Activated naive CD8-positive, alpha-beta T cell treated with anti-CD3 and anti-CD28 coated beads, Interleukin-2, amount 10 ng/mL, durations not matched to agents 7 days and 5 days (primary cell): ENCODE data around the gene FALEC. TPM values are rescaled to one million over a fixed set of nuclear protein-coding genes. Genes with fewer than 3 reads are reported as not detected.

Source experiments
- ATAC-seq: fragments of 150-1000 bp; cut with Tn5 transposase; one replicate; pipeline ENCODE4 v1.10.0; 2021; ENCODE audit warnings: low read depth, moderate library complexity
- POLR2A ChIA-PET: fragments of 350-600 bp; sonication (Branson Sonifier 250); formaldehyde crosslinking; loops from one replicate; lab custom pipeline; 2021; ENCODE audit warnings: antibody characterized with exemption; lab: Charles Lee
- DNase-seq: peaks from one replicate; pipeline ENCODE4 v3.0.0; 2021
- H3K27ac Mint-ChIP-seq: one replicate; pipeline ENCODE4 v1.8.0; 2022; ENCODE audit warnings: mild to moderate bottlenecking, mixed read lengths
- H3K27me3 Mint-ChIP-seq: one replicate; pipeline ENCODE4 v1.8.0; 2022; ENCODE audit warnings: mild to moderate bottlenecking, moderate library complexity, mixed read lengths
- H3K36me3 Mint-ChIP-seq: one replicate; pipeline ENCODE4 v1.8.0; 2021; ENCODE audit warnings: mild to moderate bottlenecking, mixed read lengths
- H3K4me1 Mint-ChIP-seq: one replicate; pipeline ENCODE4 v1.8.0; 2021; ENCODE audit warnings: mixed read lengths
- H3K4me3 Mint-ChIP-seq: one replicate; pipeline ENCODE4 v1.8.0; 2022; ENCODE audit warnings: mild to moderate bottlenecking, moderate library complexity, mixed read lengths
- H3K9me3 Mint-ChIP-seq: one replicate; pipeline ENCODE4 v1.8.0; 2021; ENCODE audit warnings: mixed read lengths
- total RNA-seq, 2 experiments: library from RNA; stranded (reverse); gene quantifications; one replicate each; pipeline ENCODE4 v1.2.3, GENCODE V29; 2021

FALEC gene
- total RNA-seq, 2 experiments from 2014 or later, result 0.58 to 0.60 TPM

DNA sequence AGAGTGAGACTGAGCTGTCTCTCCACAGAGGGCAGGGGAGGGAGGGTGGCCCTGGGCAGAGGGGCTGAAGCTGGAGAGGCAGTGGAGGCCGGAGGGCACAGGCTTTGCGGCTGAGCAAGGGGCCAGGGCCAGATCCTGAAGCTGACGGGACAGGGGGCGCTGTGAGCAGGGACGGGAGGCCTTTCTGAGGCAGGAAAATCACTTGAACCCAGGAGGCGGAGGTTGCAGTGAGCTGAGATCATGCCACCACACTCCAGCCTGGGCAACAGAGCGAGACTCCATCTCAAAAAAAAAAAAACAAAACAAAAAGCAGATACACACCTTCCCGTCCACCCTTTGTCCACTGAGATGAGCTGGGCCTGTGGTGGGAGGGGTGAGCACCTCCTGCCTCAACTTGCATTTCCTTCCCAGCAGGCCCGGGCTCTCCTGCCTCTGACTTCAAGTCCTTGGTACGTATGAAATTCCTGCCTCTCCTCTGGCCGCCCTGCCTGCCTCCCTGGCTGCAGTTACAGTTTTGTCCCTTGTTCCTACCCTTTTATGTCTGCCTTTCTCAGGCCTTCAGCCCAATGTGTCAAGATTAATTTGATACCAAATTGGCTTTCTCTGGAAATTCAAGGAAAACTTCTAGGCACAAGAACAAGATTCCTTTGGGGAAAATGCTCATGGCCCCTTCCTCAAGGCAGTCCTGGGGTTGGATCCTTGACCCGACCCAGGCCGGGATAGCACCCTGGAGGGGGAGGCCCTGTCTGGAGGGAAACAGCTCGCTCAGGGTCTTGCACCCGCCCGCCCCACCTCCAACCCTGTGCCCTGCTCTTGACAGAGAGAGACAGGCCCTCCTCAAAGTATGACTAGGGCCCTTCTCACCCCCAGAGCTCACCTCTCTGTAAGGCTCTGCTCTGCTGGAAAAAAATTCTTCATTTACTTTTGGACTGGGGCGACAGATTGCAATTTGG is 22.5 kb downstream of the FALEC start:
- POLR2A ChIA-PET, result no interaction called here
- H3K4me3 Mint-ChIP-seq, result no peak overlapping the region
- H3K27me3 Mint-ChIP-seq, result peaks cover 4% of the 10 kb centered on the region
- H3K9me3 Mint-ChIP-seq, result no peaks in the 10 kb centered on the region
- H3K36me3 Mint-ChIP-seq, result no peaks in the 10 kb centered on the region
- no peak overlapping the region for H3K27ac Mint-ChIP-seq
- DNase-seq (no peak), ATAC-seq (no peak)
- H3K4me1 Mint-ChIP-seq, result no peaks in the 10 kb centered on the region

DNA sequence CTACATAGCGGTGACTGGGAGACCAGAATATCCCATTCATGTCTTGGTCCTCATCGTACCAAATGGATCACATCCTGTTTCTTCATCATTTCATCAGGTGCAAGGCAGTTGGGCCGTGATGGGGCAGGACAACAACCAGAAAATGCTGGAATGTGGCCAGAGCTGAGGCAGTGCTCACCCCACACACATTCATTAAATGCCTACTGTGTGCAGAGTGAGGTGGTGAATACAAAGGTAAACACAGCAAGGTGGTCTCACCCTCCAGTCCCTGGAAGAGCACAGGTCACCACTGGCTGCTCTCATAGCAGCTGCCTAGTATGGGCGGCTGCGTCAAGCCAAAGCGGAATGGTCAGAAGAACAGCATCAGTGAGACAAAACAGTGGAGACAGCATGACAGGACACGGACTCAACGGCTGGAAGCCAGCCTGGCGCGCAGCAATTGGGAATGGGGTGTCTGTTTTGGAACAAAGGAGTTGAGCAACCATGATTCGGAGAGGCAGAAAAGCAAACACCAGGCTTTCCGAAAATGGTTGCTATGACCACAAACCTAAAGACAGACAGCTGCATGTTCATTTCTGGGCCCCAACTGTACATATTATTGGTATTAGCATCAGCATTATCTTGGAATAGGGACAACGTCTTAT is 28.1 kb downstream of the FALEC start:
- POLR2A ChIA-PET, result interaction anchor here (1.4 kb wide), 1 partner anchor 8 kb away, joined by 3 read pairs; no protein-coding TSS in a partner anchor
- Mint-ChIP-seq H3K27ac (no peak overlapping the region), H3K4me1 (peaks cover 4% of the 10 kb centered on the region), H3K27me3 (peaks cover 31% of the 10 kb centered on the region), H3K36me3 (no peaks in the 10 kb centered on the region), H3K4me3 (no peak overlapping the region), H3K9me3 (no peaks in the 10 kb centered on the region)
- ATAC-seq, result no peak
- DNase-seq, result no peak

DNA sequence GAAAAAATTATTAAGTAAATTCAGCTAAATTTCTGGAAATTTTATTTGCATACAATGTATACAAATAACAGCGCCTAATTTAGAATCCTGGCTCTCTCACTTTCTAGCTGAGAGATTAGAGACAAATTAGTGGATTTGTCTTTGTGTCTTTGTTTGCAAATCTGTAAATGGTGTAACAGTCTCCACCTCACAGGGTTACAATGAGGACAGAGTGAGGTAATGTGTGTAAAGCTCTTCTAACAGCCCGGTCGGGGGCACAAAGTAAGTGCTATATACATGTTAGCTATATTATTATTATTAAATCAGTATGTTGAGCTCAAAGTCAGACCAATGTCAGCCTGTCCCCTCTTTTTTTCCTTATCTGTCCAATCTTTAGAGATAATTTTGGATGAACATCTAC is 28.7 kb downstream of the FALEC start:
- Mint-ChIP-seq H3K4me1 (peaks cover 4% of the 10 kb centered on the region), H3K36me3 (no peaks in the 10 kb centered on the region), H3K27me3 (peaks cover 31% of the 10 kb centered on the region), H3K27ac (no peak overlapping the region), H3K4me3 (no peak overlapping the region), H3K9me3 (no peaks in the 10 kb centered on the region)
- ATAC-seq, result no peak
- POLR2A ChIA-PET, result no interaction called here
- DNase-seq, result no peak

DNA sequence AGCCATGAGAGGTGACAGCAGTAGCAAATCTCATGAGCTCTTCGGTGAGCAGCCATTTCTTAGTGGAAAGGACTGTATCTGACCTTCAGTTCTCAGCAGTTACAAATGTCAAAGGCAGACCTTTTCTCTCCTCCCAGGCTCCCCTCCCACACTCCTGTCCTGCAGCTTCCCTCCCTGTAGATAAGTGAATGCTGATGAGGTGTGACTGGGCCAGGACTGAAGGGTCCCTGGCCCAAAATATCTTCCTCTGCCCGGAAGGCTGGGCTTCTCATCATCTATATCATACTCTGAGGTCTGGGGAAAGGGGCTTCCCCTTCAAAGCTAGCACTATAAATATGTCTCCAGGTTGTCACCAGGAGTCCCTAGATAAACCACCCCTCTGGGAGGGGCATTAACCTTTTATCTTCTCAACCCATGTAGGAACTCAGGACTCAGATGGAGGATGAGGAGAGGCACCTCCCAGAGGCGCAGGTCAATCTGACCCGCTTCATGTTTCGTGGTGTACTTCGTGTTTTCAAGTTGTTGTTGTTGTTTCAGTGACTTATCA is 30.0 kb downstream of the FALEC start:
- peaks cover 37% of the 10 kb centered on the region for H3K27me3 Mint-ChIP-seq
- peaks cover 7% of the 10 kb centered on the region for H3K4me1 Mint-ChIP-seq
- no peak overlapping the region for H3K4me3 Mint-ChIP-seq
- POLR2A ChIA-PET, result interaction anchor here (0.6 kb wide), 1 partner anchor 44 kb away, joined by 6 read pairs; no protein-coding TSS in a partner anchor
- no peaks in the 10 kb centered on the region for H3K36me3 Mint-ChIP-seq
- no peak for DNase-seq
- no peaks in the 10 kb centered on the region for H3K9me3 Mint-ChIP-seq
- no peak for ATAC-seq
- no peak overlapping the region for H3K27ac Mint-ChIP-seq

DNA sequence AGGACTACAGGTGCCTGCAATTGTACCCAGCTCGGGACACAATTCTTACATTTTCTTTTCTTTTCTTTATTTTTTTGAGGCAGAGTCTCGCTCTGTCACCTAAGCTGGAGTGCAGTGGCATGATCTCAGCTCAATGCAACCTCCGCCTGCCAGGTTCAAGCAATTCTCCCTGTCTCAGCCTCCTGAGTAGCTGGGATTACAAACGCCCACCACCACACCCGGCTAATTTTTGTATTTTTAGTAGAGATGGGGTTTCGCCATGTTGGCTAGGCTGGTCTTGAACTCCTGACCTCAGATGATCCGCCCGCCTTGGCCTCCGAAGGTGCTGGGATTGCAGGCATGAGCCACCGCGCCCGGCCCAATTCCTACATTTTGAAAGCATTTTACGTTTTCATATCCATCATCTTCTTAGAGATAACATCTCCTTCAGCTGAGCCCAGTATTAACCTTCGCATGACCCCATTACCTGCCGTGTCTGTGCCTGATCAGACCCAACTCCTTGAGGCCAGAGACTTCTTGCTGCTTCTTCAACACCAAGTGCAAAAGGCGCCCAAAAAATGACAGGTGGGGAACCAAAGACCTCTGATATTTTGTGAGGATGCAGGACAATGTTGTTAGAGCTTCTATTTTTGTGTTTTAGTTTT is 30.9 kb downstream of the FALEC start:
- H3K27me3 Mint-ChIP-seq, result peaks cover 41% of the 10 kb centered on the region
- H3K4me3 Mint-ChIP-seq, result no peak overlapping the region
- ATAC-seq, result no peak
- H3K4me1 Mint-ChIP-seq, result peaks cover 10% of the 10 kb centered on the region
- H3K9me3 Mint-ChIP-seq, result no peaks in the 10 kb centered on the region
- POLR2A ChIA-PET, result interaction anchor here (0.6 to 0.8 kb wide), 2 partner anchors 15 to 45 kb away, joined by 4 to 6 read pairs; no protein-coding TSS in a partner anchor
- H3K36me3 Mint-ChIP-seq, result no peaks in the 10 kb centered on the region
- no peak for DNase-seq
- H3K27ac Mint-ChIP-seq, result peak overlapping the region; percentile 48

DNA sequence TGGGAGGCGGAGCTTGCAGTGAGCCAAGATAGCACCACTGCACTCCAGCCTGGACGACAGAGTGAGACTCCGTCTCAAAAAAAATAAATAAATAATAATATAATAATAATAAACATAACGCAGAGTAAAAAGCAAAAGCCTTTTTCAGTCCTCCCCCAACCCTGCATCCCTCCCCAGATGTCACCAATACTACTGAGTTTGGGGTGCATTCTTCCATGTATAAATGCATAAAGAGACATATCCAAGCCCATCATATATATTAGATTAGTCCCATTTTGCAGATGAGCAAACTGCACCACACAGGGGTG is 32.7 kb downstream of the FALEC start:
- H3K36me3 Mint-ChIP-seq, result no peaks in the 10 kb centered on the region
- no peaks in the 10 kb centered on the region for H3K9me3 Mint-ChIP-seq
- H3K27me3 Mint-ChIP-seq, result peaks cover 46% of the 10 kb centered on the region
- ATAC-seq (no peak), DNase-seq (no peak)
- POLR2A ChIA-PET, result interaction anchor here (0.6 to 1.0 kb wide), 4 partner anchors 9 to 551 kb away, joined by 3 to 5 read pairs (median 3); no protein-coding TSS in a partner anchor
- H3K4me1 Mint-ChIP-seq, result peaks cover 18% of the 10 kb centered on the region
- peak overlapping the region; percentile 78 for H3K4me3 Mint-ChIP-seq
- no peak overlapping the region for H3K27ac Mint-ChIP-seq

DNA sequence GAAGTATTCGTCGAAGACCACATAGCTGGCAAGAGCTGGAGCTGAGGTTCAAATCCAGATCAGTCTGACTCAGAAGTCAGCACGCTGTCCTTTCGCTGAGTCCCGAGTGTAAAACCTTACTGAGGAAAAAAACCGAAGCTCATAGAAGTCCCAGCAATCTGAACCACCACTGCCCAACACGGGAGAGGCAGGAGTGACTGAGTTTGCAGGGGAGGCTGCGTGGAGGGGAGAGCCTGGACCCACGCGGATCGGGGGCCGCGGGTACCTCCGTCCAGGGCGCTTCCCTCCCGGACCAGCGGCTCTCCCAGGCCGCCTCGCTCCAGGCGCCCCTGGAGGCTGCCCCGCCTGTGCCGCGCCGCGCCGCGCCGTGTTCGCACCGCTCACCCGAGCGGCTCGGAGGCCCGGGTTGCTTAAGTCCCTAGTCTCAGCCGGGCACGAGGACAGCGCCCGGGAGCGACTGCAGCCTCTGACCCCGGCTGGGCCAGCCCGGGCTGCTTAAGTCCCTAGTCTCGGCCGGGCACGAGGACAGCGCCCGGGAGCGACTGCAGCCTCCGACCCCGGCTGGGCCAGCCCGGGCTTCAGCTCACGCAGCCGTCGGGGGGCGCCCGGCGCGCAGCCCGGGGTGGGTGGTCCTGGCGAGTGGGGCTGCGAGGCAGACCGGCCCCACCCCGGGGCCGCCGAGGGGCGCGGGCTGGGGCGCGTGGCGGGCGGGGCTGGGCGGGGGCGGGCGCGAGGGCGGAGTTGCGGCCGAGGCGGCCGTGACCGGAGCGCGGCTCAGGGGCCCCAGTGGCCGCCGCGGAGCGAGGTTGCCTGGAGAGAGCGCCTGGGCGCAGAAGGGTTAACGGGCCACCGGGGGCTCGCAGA is 33.3 kb downstream of the FALEC start, which contains the start of gene ADAMTSL4:
Gene ADAMTSL4, plus strand, starts transcription at position 777 of the 864 bp plus-strand sequence. CDS start 2,881 bp downstream, outside the sequence.
- peaks cover 46% of the 10 kb centered on the region for H3K27me3 Mint-ChIP-seq
- peak within 1 kb of the TSS; percentile 78 for H3K4me3 Mint-ChIP-seq
- no peaks in the 10 kb centered on the region for H3K9me3 Mint-ChIP-seq
- POLR2A ChIA-PET, result interaction anchor here (0.6 to 1.0 kb wide), 5 partner anchors 12 to 552 kb away, joined by 3 to 5 read pairs (median 3); partner anchors contain the start of gene MCL1
- ATAC-seq, result peak; percentile 88
- DNase-seq, result peak; percentile 72
- H3K36me3 Mint-ChIP-seq, result no peaks in the 10 kb centered on the region
- H3K27ac Mint-ChIP-seq, result no peak within 1 kb of the TSS
- peaks cover 18% of the 10 kb centered on the region for H3K4me1 Mint-ChIP-seq

DNA sequence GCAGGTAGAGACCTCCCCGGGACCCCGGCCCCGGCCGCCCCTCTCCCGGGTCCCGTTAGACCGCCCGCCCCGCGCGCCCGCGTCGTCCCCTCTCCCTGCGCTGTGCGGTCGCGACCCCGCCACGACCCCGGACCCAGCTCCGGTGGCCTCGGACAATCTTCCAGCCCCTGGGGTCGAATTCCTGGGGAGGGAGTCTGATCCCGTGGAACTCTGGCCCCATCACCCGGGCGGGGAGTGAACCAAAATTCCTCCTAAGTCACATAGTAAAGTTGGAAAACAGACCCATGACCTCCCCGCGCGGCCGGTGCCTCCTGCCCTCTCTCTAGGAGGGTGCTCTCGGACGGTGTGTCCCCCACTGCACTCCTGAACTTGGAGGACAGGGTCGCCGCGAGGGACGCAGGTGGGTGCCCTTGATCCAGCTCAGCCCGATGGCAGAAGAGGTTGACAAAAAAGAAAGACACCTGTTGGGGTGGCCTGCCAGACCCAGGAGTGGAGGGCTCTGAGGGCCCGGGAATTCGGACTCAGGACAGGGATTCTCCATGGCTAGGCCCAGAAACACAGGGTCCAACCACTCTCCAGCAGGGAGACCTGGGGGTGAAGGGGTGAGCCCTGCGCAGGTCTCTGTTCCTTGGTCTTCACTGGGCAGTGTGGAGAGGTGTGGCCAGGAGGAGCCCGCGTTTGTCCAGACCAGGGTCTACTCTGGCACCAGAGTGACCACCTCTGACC is 34.1 kb downstream of the FALEC start:
- no peak for ATAC-seq
- peak overlapping the region; percentile 73 for H3K4me3 Mint-ChIP-seq
- POLR2A ChIA-PET, result interaction anchor here (0.7 kb wide), 1 partner anchor 32 kb away, joined by 4 read pairs; no protein-coding TSS in a partner anchor

DNA sequence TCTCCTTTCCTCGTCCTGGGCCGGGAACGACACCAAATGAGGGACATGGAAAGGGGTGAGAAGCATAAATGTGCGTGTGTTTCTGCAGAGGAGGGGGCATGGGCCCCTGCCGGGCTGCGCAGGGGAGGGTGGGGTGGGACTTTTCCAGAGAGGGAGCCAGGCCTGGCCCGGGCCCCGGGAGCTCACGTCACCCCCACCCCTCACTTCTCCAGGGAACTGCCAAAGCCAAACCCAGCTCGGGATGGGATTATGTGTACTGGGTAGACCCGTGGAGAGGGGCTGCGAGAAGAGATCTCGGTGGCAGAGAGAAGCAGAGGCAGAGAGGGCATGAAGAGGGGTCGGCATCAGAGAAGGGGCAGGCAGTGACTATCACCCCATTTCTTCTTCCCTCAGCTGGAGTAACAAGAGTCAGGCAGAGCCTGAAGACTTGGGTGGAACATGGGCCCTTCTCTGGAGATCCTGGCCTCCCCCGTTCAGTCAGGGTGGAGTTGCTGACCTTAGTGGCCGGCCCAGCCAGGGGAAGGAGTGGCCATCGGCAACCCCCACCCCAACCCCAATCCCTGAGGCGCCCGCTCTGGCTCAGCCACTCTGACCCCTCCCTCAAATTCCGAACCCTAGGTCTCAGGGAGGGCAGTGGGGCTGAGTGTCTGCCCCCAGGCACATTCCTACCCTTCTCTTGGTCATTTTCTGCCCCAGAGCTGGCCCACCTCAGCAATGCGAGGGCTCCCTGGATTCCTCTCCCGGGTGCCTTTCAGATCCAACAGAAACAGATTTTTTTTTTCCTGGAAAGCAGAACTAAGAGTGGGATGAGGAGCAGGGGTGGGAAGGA is 34.9 kb downstream of the FALEC start:
- no peak for ATAC-seq
- no peak overlapping the region for H3K4me3 Mint-ChIP-seq
- POLR2A ChIA-PET, result interaction anchor here (1.0 to 2.4 kb wide), 4 partner anchors 11 to 79 kb away, joined by 4 to 22 read pairs (median 4); partner anchors contain the start of genes ENSA and MCL1
- H3K9me3 Mint-ChIP-seq, result no peaks in the 10 kb centered on the region
- no peaks in the 10 kb centered on the region for H3K36me3 Mint-ChIP-seq
- peaks cover 39% of the 10 kb centered on the region for H3K27me3 Mint-ChIP-seq
- peaks cover 18% of the 10 kb centered on the region for H3K4me1 Mint-ChIP-seq
- no peak for DNase-seq
- no peak overlapping the region for H3K27ac Mint-ChIP-seq

More for the DNA sequence above, 34.1 kb downstream of the FALEC start:
- H3K27me3 Mint-ChIP-seq, result peaks cover 42% of the 10 kb centered on the region
- H3K36me3 Mint-ChIP-seq, result no peaks in the 10 kb centered on the region
- no peak overlapping the region for H3K27ac Mint-ChIP-seq
- no peak for DNase-seq
- no peaks in the 10 kb centered on the region for H3K9me3 Mint-ChIP-seq
- H3K4me1 Mint-ChIP-seq, result peaks cover 18% of the 10 kb centered on the region

DNA sequence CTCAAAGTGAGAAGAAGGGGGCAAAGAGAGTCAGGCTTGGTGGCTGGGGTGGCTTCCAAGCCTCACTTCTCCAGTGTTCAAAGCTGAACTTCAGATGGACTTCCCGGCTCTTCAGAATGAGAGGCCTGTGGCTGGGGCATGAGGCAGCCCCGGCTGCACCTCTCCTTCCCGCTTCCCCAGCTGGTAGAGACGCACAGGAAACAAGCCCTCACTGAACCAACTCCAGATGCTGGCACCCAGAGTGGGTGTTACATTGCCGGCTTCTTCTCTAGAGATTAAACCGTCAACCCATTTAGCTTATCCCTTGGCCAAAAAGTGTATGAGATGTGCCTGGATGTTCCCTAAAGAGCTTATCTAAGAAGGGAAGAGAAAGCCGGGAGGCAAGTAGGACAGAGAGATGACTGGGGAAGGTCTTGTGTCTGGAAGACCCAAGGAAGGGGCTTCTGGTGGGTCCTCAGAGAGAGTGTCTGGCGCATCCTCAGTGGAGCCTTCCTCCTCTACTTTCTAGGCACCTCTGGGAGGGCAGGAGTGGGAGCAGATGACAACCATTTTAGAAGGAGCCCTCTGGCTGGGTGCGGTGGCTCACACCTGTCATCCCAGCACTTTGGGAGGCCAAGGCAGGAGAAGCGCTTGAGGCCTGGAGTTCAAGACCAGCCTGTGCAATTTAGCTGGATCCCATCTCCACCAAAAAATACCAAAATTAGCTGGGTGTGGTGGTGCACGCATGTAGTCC is 35.7 kb downstream of the FALEC start:
- no peak overlapping the region for H3K27ac Mint-ChIP-seq
- POLR2A ChIA-PET, result interaction anchor here (0.7 to 2.4 kb wide), 6 partner anchors 8 to 318 kb away, joined by 3 to 22 read pairs (median 4); partner anchors contain the start of genes ENSA and MCL1
- H3K36me3 Mint-ChIP-seq, result no peaks in the 10 kb centered on the region
- H3K4me3 Mint-ChIP-seq, result no peak overlapping the region
- H3K27me3 Mint-ChIP-seq, result peaks cover 35% of the 10 kb centered on the region
- ATAC-seq (no peak), DNase-seq (no peak)
- peaks cover 18% of the 10 kb centered on the region for H3K4me1 Mint-ChIP-seq
- no peaks in the 10 kb centered on the region for H3K9me3 Mint-ChIP-seq
